Astrocyte (in vitro differentiated cells and primary cell): ENCODE results near the gene BRF1. TPM values are rescaled to one million over a fixed set of nuclear protein-coding genes. Genes with fewer than 3 reads are reported as not detected.

ENCODE experiments used
- DNase-seq: peaks from one replicate; pipeline ENCODE4 v3.0.0-alpha.2; 2010; ENCODE audit warnings: low read depth
- FAIRE-seq: peaks from 2 replicates; lab custom pipeline; 2011; peaks lifted over from hg19 to GRCh38; lab: Jason Lieb, UNC
- H2AFZ ChIP-seq: 2 replicates; pipeline ENCODE4 v1.6.0; 2012; ENCODE audit warnings: low read depth, low read length, inconsistent platforms
- H3K27ac ChIP-seq: 2 replicates; pipeline ENCODE4 v1.5.1; 2011; ENCODE audit warnings: low read depth, low read length, inconsistent platforms
- H3K27me3 ChIP-seq: 2 replicates; pipeline ENCODE4 v1.6.0; 2011; ENCODE audit warnings: low read length, inconsistent platforms; ENCODE audit not compliant: insufficient read depth
- H3K36me3 ChIP-seq: 2 replicates; pipeline ENCODE4 v1.5.1; 2011; ENCODE audit warnings: low read length, inconsistent platforms; ENCODE audit not compliant: insufficient read depth
- H3K4me1 ChIP-seq: 2 replicates; pipeline ENCODE4 v1.5.1; 2011; ENCODE audit warnings: low read length, inconsistent platforms; ENCODE audit not compliant: insufficient read depth
- H3K4me2 ChIP-seq: 2 replicates; pipeline ENCODE4 v1.6.0; 2012; ENCODE audit warnings: low read length, inconsistent platforms
- H3K4me3 ChIP-seq: 2 replicates; pipeline ENCODE4 v1.5.1; 2011; ENCODE audit warnings: low read depth, mild to moderate bottlenecking, low read length, inconsistent platforms; ENCODE audit not compliant: insufficient read depth
- H3K79me2 ChIP-seq: 2 replicates; pipeline ENCODE4 v1.6.0; 2012; ENCODE audit warnings: mild to moderate bottlenecking, low read length, inconsistent platforms; ENCODE audit not compliant: insufficient read depth
- H3K9ac ChIP-seq: 2 replicates; pipeline ENCODE4 v1.6.0; 2012; ENCODE audit warnings: mild to moderate bottlenecking, low read length, inconsistent platforms
- H3K9me3 ChIP-seq: 2 replicates; pipeline ENCODE4 v1.5.1; 2012; ENCODE audit warnings: low read depth, mild to moderate bottlenecking, low read length, inconsistent platforms; ENCODE audit not compliant: insufficient read depth
- H4K20me1 ChIP-seq: 2 replicates; pipeline ENCODE4 v1.6.0; 2012; ENCODE audit warnings: low read length, inconsistent platforms; ENCODE audit not compliant: insufficient read depth
- H3K27ac Mint-ChIP-seq: one replicate; pipeline ENCODE4 v1.8.0; 2021; ENCODE audit warnings: mild to moderate bottlenecking, mixed read lengths; ENCODE audit not compliant: unreplicated experiment
- H3K27me3 Mint-ChIP-seq: one replicate; pipeline ENCODE4 v1.8.0; 2021; ENCODE audit warnings: low read depth, mixed read lengths; ENCODE audit not compliant: unreplicated experiment
- H3K36me3 Mint-ChIP-seq: one replicate; pipeline ENCODE4 v1.8.0; 2021; ENCODE audit warnings: low read depth, mixed read lengths; ENCODE audit not compliant: unreplicated experiment
- H3K4me1 Mint-ChIP-seq: one replicate; pipeline ENCODE4 v1.8.0; 2021; ENCODE audit warnings: low read depth, mixed read lengths; ENCODE audit not compliant: unreplicated experiment
- H3K4me3 Mint-ChIP-seq: one replicate; pipeline ENCODE4 v1.8.0; 2021; ENCODE audit warnings: mild to moderate bottlenecking, moderate library complexity, mixed read lengths; ENCODE audit not compliant: unreplicated experiment
- H3K9me3 Mint-ChIP-seq: one replicate; pipeline ENCODE4 v1.8.0; 2021; ENCODE audit warnings: mild to moderate bottlenecking, mixed read lengths; ENCODE audit not compliant: unreplicated experiment
- CTCF ChIP-seq: IDR thresholded peaks from 2 replicates; pipeline ENCODE4 v1.5.1; 2011; ENCODE audit warnings: low read depth, mild to moderate bottlenecking, inconsistent platforms, low read length, moderate library complexity; ENCODE audit not compliant: insufficient read depth
- EZH2 ChIP-seq: IDR thresholded peaks from 2 replicates; pipeline ENCODE4 v1.6.1; 2012; ENCODE audit warnings: mild to moderate bottlenecking, low read length, inconsistent platforms; ENCODE audit not compliant: insufficient read depth
- total RNA-seq: library from RNA; stranded (reverse); gene quantifications from 2 replicates; pipeline ENCODE4 v1.2.1, GENCODE V29; 2021

Gene BRF1
- total RNA-seq, 1 donor from 2014 or later = 20.5 TPM

- Mint-ChIP-seq H3K27ac (peak overlapping the region; percentile 53), H3K4me3 (peak overlapping the region; percentile 3), H3K36me3 (no peaks in the 10 kb centered on the region), H3K9me3 (no peaks in the 10 kb centered on the region), H3K4me1 (peaks cover 5% of the 10 kb centered on the region), H3K27me3 (no peaks in the 10 kb centered on the region)
- FAIRE-seq (no peak), DNase-seq (peak; percentile 45)
- Histone ChIP-seq H3K4me3 (no peak overlapping the region), H3K4me2 (peak overlapping the region; percentile 58), H3K9me3 (no peaks in the 10 kb centered on the region), H3K36me3 (no peaks in the 10 kb centered on the region), H2AFZ (no peak overlapping the region), H3K79me2 (peaks cover 80% of the 10 kb centered on the region), H3K9ac (no peak overlapping the region), H3K27ac (no peak overlapping the region), H3K27me3 (no peaks in the 10 kb centered on the region), H4K20me1 (peaks cover 78% of the 10 kb centered on the region), H3K4me1 (peaks cover 5% of the 10 kb centered on the region)
- no peak for TF ChIP-seq EZH2
- no peak for TF ChIP-seq CTCF
Measured at GRCh38 chr14:105294142-105294597, 6.6 kb downstream of the BRF1 start.

- Mint-ChIP-seq H3K27ac (no peak overlapping the region), H3K9me3 (no peaks in the 10 kb centered on the region), H3K36me3 (no peaks in the 10 kb centered on the region), H3K4me1 (peaks cover 5% of the 10 kb centered on the region), H3K27me3 (no peaks in the 10 kb centered on the region), H3K4me3 (no peak overlapping the region)
- peaks cover 5% of the 10 kb centered on the region for H3K4me1 ChIP-seq
- H2AFZ ChIP-seq = no peak overlapping the region
- FAIRE-seq = no peak
- H4K20me1 ChIP-seq = peaks cover 75% of the 10 kb centered on the region
- H3K4me3 ChIP-seq = no peak overlapping the region
- TF ChIP-seq EZH2 (no peak), CTCF (no peak)
- no peaks in the 10 kb centered on the region for H3K9me3 ChIP-seq
- no peak overlapping the region for H3K4me2 ChIP-seq
- DNase-seq = no peak
- no peak overlapping the region for H3K27ac ChIP-seq
- H3K9ac ChIP-seq = no peak overlapping the region
- peaks cover 72% of the 10 kb centered on the region for H3K79me2 ChIP-seq
- no peaks in the 10 kb centered on the region for H3K27me3 ChIP-seq
- no peaks in the 10 kb centered on the region for H3K36me3 ChIP-seq
Measured at GRCh38 chr14:105292826-105293711, 7.7 kb downstream of the BRF1 start.
